Activated CD4-positive, alpha-beta T cell treated with anti-CD3 and anti-CD28 coated beads, Interleukin-2, amount 50 U/mL, for 24 hours (primary cell): ENCODE results near the gene SPATA25.

Source experiments
- DNase-seq, 2 donors: peaks; one replicate each; pipeline ENCODE4 v3.0.0-alpha.2; 2020; ENCODE audit warnings: low read depth in 1 of 2, low spot score in 1 of 2

The SPATA25 gene

DNA sequence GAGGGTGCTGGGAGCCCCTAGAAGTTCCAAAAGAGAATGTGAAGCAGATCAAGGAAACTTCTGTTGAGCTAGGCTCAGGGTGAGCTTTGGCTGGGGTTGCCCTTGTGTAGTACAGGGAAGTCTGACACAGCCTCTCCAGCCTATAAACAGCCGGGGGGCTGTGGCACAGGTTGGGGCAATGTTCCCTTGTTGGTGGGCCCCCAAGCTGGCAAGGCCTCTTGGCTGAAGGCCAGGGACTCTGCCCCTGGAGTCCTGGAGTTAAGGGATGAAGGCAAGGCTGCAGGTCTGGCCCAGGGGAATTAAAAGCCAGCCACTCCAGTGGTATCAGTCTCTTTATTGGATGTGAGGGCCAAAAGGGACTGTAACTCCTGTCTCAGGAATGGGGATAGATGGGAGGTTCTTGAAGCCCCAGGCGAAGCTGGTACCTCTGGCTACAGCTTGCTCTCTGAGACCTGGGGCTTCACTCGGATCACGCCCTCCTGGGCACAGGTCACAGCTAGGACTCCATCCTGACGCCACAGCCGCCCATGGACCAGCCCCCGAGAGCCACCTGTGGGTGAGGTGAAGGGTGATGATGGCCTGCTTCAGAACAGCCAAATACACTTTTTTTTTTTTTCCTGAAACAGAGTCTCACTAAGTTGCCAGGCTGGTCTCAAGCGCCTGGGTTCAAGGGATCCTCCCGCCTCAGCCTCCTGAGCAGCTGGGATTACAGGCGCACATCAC is 45.9 kb downstream of the SPATA25 start:
- DNase-seq: no peak

DNA sequence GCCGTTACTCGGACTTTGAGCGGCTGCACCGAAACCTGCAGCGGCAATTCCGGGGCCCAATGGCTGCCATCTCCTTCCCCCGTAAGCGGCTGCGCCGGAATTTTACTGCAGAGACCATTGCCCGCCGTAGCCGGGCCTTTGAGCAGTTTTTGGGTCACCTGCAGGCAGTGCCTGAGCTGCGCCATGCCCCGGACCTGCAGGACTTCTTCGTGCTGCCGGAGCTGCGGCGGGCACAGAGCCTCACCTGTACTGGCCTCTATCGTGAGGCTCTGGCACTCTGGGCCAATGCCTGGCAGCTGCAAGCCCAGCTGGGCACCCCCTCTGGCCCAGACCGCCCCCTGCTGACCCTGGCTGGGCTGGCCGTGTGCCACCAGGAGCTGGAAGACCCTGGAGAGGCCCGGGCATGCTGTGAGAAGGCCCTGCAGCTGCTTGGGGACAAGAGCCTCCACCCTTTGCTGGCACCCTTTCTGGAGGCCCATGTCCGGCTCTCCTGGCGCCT is 46.7 kb downstream of the SPATA25 start:
- DNase-seq: no peak

- no peak for DNase-seq
These were observed 50.6 kb downstream of the SPATA25 start for GRCh38 chr20:45836841-45837240.
